Nephron progenitor cell (in vitro differentiated cells): ENCODE measurements around the gene SLC6A5.

Source experiments
- DNase-seq: peaks from one replicate; pipeline ENCODE4 v3.0.0; 2021
- H3K27ac Mint-ChIP-seq: 2 replicates; pipeline ENCODE4 v1.8.0; 2021; ENCODE audit warnings: mild to moderate bottlenecking, moderate library complexity, mixed read lengths
- H3K27me3 Mint-ChIP-seq: 2 replicates; pipeline ENCODE4 v1.8.0; 2021; ENCODE audit warnings: mild to moderate bottlenecking, low read depth, mixed read lengths; ENCODE audit not compliant: poor library complexity
- H3K36me3 Mint-ChIP-seq: 2 replicates; pipeline ENCODE4 v1.8.0; 2021; ENCODE audit warnings: low read depth, mixed read lengths
- H3K4me1 Mint-ChIP-seq: 2 replicates; pipeline ENCODE4 v1.8.0; 2021; ENCODE audit warnings: mixed read lengths
- H3K4me3 Mint-ChIP-seq: 2 replicates; pipeline ENCODE4 v1.8.0; 2021; ENCODE audit warnings: mild to moderate bottlenecking, moderate library complexity, mixed read lengths
- H3K9me3 Mint-ChIP-seq: 2 replicates; pipeline ENCODE4 v1.8.0; 2021; ENCODE audit warnings: mild to moderate bottlenecking, moderate library complexity, mixed read lengths
- CTCF ChIP-seq: fragments of 200-600 bp; sonication (generic); IDR thresholded peaks from 2 replicates; pipeline ENCODE4 v1.5.0; 2021; ENCODE audit warnings: antibody characterized with exemption

The SLC6A5 gene

GRCh38 chr11:20656901-20657300 lies 57.5 kb downstream of the SLC6A5 start:
- Mint-ChIP-seq H3K36me3 (no peaks in the 10 kb centered on the region), H3K27me3 (peaks cover 46% of the 10 kb centered on the region), H3K4me3 (no peak overlapping the region), H3K27ac (no peak overlapping the region), H3K9me3 (no peaks in the 10 kb centered on the region), H3K4me1 (peaks cover 11% of the 10 kb centered on the region)
- DNase-seq = no peak
- no peak for TF ChIP-seq CTCF

DNA sequence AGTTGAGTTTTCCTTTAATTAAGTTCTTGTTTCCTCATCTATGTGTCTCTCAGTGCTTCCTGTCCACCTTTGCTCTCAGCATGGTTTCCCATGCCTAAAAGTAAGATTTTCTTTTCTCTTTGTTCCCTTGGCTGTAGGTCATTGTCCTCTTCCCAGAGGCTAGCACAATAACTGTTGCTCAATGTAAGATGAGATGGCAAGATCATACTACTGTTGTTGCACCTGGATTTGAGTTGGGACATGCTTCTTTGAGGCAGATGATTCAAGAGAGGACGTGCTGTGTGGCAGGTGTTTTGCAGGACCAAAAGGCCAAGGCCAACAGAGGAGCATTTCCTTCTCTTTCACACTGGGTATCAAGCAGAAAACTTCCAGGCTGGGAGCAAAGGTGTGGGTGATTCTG lies 58.7 kb downstream of the SLC6A5 start:
- Mint-ChIP-seq H3K27me3 (peaks cover 46% of the 10 kb centered on the region), H3K27ac (no peak overlapping the region), H3K9me3 (no peaks in the 10 kb centered on the region), H3K36me3 (no peaks in the 10 kb centered on the region), H3K4me3 (no peak overlapping the region), H3K4me1 (no peaks in the 10 kb centered on the region)
- no peak for DNase-seq
- TF ChIP-seq CTCF = no peak

DNA sequence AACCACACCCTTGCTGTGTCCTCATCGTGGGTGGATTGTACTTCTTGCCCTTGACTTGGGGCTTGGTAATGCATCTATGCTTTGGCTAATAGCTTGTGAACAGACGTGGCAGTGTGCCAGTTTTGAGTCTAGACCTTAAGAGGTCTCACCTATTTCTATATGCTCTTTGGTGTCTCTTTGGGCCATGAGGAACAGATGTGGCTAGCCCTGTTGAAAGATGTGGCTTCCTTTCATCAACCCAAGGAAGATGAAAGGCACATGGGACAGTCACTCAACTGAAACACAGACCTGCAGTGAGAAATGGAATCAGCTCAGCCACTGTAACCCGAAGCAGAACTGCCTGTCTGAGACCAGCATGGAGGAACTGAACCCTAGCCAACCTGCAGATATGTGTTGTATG lies 62.0 kb downstream of the SLC6A5 start:
- Mint-ChIP-seq H3K36me3 (no peaks in the 10 kb centered on the region), H3K27ac (no peak overlapping the region), H3K4me3 (no peak overlapping the region), H3K4me1 (no peaks in the 10 kb centered on the region), H3K27me3 (peaks cover 45% of the 10 kb centered on the region), H3K9me3 (peaks cover under 1% of the 10 kb centered on the region)
- DNase-seq = no peak
- TF ChIP-seq CTCF = no peak

DNA sequence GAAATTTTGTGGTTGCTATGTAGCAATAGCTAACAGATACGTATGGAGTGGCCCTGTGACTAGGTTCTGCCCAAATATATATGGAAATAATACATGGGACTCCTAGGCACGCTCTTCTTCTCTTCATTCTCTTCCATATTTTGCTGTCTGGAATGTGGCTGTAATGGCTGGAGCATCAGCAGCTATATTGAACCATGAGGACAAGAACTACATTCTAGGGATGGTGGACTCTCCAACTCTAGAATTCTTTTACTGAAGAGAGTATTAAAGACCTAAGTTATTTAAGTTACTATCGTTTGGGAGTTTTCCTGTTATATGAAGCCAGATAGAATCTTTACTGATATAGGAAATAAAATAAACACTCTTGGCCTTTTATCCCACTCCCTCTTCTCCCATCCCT lies 62.4 kb downstream of the SLC6A5 start:
- Mint-ChIP-seq H3K27ac (no peak overlapping the region), H3K4me1 (no peaks in the 10 kb centered on the region), H3K36me3 (no peaks in the 10 kb centered on the region), H3K9me3 (peaks cover 4% of the 10 kb centered on the region), H3K4me3 (no peak overlapping the region), H3K27me3 (peaks cover 47% of the 10 kb centered on the region)
- TF ChIP-seq CTCF = no peak
- DNase-seq = no peak

GRCh38 chr11:20668131-20668809 lies 68.9 kb downstream of the SLC6A5 start:
- Mint-ChIP-seq H3K4me1 (peaks cover 25% of the 10 kb centered on the region), H3K4me3 (peak overlapping the region; percentile 84), H3K27ac (peak overlapping the region; percentile 29), H3K27me3 (peaks cover 83% of the 10 kb centered on the region), H3K9me3 (peaks cover 5% of the 10 kb centered on the region), H3K36me3 (no peaks in the 10 kb centered on the region)
- TF ChIP-seq CTCF = no peak
- DNase-seq = no peak
